DMS53 treated with DMSO at 0.1 percent for 48 hours (cell line): Measurements from ENCODE around the gene PPP2R2B.

ENCODE experiments used
- DNase-seq: peaks from one replicate; lab custom pipeline; 2025; ENCODE audit not compliant: unreplicated experiment; lab: John Stamatoyannopoulos, UW

PPP2R2B gene

DNA sequence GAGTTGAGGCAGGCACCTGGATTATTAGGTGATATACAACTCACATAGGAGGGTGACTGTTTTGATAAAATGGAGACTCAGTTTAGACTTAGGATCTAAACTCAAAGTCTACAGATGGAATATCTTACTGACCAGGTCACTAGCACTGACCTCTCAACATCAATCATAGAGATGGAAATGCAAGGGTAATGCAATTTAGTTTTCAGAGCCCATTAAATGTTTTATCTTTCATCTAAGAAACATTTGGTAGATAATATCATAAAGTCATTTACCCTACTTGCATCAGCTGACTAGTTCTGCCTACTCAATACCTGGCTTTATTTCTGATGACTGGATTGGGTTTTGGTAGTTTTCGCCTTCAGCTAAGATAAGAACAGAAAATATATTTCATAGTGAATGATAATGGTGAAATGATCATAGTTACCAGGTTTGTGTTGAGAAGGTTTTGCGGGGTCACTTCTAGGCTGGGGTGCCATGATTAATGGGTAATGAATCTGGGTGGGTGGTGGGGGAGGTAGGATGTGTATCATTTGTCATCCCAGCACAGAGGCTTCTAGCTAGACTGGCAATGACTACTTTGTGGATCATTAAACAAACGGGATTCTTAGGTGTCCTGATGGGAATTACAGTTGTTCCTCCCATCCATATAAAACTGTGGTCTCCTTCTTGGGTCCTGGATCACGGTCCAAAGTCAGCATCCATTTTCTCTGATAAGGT is 173.4 kb downstream of the PPP2R2B start:
- DNase-seq: no peak

DNA sequence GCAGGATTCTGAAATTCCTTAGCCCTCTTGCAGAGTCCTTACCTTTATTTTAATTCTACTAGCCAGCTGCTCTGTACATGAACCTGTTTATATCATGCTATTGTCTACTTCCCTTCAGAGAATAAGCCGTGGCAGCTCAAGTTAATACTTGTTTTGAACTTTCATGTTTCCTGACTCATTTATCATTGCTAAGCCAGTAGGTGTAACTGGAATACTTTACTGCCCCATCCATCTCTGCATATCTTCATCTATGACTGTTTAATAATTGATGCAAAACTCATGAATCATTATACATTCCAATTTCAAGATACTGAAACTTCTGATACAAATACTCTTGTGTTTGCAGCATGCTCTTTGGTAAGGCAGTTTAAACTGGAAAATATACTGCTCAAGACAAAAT is 174.7 kb downstream of the PPP2R2B start:
- DNase-seq: no peak

DNA sequence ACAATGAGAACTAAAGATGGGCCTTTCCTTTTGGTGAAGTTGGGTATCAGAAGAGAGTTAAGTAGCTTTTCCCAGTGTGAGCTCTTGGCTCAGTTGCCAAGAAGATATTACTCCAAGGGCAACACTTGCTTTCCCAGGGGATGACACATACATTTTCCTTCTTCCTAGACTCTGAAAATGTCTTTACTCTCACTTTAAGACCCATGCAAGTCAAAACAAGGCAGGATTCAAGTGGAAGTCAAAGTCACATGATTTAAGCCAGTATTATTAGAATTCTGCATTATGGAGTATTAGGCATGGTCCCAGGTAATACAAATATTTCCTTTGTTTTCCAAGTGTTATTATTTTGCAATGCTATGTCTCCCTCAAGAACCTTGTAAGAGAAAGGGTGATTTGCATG is 175.1 kb downstream of the PPP2R2B start:
- no peak for DNase-seq

DNA sequence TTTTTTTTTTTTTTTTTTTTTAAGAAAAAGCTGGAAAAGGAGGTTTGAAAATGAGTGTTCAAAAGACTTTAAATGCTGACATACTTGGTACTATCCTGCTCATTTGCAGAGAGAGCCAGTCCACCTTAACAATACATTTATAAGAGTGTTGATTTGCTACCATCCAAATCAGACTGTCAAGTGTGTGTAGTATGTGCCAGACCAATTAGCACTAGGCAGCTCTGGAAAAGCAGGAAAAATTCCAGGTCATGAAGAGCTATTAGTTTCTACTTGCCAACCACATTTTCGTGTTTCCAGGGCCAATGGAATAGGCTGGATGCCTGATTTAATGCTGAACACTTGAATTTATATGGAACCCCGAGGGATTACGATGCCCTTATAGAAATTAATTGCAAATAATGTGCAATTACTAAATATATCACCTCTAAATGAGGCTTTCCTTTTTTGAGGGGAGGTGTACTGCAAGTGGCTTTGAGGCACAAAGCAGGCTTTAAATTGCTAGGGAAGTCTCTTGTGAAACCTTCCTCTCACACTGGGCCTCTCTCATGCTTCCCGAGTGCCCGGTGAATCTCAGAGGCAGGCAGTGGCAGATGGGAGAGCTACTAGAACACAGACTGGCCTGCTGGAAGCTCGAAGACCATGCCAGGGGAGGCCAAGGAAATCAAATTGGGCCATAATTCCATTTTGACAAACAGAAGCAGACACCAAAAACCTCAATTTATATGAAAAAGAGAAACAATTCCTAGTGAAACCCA is 178.7 kb downstream of the PPP2R2B start:
- DNase-seq: no peak

DNA sequence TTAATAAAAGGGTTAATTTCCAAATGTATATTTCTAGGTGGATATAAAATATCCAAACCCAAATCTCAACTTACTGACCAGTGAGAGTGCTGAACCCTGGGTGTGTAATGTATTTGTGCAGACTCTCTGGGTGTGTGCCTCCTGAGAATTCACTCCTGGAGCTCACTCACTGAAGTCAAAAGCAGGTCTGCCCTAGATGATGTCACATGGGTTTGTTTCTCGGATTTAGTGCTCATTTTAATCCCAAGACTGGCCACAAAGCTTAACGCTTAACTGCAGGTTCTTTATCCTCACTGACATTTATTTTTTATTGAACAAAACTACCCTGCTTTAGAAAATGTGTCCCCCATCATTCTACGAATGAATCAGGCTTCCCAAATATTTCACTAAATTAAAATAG is 179.4 kb downstream of the PPP2R2B start:
- no peak for DNase-seq

DNA sequence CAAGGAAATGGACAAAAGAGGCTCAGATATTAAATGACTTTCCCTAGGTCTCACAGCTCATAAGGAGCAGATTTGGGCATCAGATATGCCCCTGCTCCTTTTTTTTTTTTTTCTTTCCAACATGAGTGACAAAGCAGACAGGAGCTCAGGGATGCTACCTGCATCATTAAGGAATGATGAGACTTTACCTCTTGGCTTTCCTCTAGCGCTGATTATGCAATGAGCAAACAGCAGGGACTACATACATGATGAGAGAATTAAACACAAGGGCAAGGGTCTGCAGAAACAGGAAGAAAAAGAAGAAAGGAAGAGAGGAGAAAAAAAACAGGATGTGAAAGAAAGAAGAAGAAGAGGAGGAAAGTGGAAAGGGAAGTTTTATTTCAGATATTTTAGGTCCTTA is 179.9 kb downstream of the PPP2R2B start:
- no peak for DNase-seq

DNA sequence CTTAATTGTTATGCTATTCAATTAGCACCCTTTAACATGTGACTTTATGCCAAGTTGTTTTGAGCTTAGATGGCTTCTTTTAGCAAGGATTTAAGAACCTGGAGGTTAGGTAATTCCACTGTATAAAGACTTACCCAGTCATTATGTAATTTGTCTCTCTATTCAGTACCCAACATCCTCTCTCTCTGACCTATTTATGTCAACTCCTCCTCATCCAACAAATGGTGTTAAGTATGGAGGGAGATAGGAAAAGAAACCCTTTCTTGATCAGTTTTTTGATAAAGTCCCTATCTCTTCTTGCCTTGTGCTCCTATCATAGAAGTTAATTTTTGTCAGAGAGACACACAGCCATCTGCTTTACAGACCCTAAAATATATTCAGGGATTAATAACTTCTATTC is 181.3 kb downstream of the PPP2R2B start:
- DNase-seq: no peak

DNA sequence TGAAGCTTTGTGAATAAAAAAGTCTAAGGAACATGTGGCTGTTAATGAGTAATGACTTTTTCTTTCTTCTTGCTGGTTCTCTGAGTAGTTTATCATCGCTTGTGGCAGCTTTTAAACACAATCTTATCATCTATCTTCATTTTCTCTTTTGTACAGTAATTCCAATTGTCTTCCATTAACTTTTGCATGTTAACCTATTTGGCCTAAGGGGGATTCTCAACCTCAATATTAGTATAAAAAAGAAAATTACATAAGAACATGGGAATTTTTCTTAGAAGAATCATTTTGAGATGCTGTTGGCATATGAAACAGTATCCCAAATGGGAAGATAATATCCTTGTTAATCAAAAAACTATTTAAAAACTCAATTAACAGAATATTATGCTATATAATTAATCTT is 182.9 kb downstream of the PPP2R2B start:
- DNase-seq: no peak

DNA sequence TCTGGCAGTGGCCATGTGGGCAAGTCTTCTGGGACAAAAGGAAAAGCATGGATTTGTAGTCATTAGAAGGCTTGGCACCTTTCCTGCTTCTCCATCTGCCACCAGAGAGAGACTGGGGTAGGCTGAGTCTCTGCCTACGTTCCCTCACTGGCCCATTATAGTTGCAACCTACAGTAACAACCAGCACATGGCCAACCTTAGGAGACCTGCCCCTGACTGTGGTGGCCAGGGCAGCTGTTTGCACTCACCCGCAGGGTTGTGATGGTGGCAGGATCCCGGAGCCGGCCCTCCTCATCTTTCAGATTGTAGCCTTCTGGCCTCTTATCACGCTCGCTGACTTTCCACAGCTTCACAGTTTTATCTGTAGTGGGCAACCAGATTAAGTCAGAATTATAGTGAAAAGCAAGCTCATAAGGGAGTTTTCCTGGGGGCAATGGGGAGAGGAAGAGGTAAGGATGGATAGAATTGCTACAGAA is 187.6 kb downstream of the PPP2R2B start:
- no peak for DNase-seq

DNA sequence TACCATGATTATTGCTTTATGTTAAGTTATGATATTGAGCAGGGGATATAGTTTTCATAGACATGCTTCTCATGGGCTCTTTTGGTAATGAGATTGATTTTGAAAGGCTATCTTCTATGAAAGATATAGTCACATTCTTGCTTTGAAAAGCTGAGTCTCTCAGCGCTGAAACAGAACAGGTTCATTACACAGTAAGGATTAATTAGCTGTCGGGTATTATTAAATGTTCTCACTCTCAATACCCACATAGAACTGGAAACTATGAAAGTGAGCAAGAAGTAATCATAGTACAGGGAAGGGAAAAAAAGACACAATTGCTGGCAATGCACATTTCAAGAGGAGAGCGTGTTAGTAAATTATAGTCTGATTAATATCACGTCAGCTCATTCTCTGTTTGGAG is 190.9 kb downstream of the PPP2R2B start:
- DNase-seq: no peak

DNA sequence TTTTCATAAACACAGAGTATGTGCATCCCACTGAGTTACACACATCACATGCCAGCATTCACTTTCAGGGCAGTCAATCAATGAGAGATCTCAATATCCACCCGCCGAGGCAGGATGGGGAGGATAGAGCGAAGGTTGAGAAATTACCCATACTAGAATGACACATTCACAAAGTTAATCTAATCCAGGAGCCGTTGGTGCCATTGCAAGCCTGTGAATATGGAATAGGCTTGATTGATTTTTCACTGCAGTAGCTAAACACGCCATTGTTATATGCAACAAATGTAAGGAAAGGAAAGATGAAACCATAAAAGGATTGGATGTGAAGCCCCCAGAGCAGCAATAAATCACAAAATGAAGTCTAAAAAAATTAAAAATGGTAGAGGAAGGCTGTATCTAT is 194.7 kb downstream of the PPP2R2B start:
- DNase-seq: no peak

DNA sequence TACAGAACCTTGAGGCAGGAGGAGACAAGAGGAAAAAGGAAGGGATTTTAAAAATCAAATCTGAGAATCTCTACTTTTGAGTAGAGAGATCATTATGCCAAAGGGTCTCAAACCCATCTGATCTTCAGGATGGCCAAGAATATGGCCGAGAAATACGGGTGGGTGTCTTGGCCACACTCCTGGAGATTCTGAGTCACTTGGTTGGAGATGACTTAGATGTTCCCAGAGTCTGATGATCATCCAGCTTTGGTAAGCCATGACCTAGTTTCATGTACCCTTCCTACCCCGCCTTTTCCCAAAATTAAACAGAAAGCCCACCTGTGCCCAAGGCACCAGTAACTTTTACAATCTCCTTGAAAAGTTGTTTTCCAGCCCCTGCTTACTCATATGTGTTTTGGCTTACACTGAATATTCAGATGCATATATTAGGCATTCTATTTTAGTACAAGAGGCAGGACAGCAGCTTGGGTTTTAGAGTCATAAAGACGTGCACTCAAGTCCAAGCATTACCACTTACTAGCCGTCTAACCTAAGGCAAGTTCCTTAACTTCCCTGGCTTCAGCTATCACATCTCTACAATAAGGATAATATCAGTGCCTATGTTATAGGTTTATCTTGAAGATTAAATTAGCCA is 195.5 kb downstream of the PPP2R2B start:
- no peak for DNase-seq

DNA sequence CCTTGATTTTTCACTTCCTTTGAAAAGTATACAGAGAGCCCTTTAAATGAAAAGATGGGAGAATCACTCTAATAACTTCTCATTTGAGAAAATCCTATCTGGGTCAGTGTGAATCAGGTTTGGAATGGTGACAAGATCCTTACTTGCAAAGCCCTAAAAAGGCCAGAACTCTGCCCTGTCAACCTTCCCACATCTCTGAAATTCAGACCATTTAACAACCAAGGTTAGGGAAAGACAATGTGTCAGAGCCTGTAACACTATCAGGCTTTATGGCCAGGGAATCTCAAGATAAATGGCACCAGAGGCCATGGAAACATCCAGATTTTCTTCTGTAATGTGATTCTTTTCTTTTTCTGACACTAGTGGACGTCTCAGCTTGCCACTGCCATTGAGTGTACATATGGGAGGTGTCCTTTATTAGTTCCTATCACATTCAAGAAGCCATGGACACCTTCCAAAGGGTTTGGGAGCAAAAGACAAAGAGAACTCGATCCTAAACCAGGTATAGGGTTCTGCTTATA is 196.9 kb downstream of the PPP2R2B start:
- DNase-seq: no peak

DNA sequence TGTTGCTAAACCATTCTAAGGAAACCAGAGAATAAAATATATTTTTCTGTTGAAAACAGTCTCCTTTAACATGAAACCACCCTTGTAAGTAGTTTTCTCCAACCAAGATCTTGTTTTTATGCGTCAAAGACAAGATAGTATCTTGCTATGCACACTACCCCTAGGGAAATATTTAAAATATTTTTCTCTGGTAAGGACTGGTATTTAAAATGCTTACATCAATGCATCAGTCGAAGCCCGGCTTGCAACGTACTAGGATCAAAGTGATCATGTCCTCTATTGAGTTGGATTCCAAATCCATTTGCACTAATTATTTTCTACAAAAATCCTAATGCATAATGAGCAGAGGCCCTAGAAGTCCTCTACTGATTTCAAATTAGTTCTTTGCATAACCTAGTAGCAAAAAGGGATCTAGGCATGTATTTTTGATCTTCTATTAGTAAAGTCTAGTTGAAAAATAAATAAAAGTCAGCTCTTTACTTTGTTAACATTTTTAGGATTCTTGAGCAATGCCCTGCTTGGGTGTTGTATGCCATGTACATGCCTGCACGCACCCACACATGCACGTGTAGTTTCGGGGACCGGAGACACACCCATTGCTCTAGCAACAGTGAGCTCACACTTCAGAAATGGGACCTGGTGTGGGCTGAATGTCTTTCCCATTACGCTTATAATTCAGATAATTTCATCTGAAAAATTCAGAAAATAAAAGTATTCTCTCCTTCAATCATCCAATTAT is 197.5 kb downstream of the PPP2R2B start:
- DNase-seq: no peak

DNA sequence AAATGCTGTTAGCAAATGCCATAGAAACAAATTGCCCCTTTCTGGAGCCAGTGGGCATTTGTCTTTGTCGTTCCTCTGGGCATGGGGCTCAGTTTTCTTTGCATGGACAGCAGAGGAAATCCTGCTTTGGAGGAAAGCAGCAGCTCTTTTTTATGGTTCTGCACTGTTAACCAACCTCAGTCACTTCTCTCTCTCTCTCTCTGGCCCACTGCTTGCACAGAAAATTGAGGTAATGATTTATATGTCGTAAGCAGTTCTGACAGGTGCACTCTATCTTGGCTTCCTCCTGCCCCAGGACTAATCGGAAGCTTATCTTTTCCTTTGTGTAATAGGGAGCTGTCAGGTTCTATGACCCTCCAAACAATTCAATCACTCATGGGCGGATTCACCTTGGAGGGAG is 202.9 kb downstream of the PPP2R2B start:
- DNase-seq: no peak

DNA sequence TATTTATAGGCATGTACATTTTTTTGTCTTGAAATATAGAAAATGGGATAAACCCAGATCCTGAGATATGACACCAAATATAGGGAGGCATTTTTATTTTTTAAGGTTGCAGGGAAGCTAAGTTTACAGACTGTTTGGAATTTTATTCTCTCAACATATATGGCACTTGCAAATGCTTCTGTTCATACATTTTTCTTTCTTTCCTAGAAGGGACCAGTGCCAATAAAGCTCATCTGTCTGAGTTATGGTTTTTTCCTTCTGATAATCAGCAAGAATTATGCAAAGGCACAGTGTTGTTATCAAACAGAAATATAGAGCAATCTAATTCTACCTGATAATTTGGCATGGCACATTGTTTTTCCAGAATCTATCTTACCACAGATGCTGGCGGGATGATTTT is 205.7 kb downstream of the PPP2R2B start:
- no peak for DNase-seq

DNA sequence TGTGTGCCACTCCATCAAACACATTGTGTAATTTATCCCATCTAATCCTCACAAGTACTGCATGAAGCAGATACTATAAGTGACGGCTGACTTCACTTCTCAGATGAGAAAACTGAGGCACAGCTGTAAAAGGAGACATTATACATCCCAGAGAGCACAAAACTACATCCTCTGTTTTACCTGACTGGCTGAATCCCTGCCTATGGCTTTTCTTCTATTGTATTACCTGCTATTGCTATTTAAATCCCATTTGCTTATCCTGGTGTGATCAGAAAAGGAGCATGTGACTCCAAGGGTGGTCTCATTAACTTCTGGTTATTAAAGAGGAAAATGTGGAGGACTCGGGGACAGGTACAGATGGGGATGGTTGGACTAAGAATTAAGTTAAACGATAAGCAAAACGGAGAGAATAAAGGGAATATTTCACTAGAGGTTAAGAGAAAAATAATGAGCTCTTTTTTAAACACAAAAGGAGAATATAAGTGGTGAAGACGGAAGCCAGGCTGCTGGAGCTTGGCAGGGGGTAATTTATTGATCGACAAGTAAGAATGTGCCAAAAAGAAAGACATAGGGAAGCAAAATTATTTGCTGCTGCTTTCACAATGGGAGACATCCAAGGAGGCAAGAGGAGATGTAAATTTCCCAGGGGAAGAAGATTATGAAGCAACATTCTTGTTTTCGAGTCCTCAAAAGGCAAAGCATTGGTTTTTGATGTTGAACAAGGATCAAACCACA is 206.8 kb downstream of the PPP2R2B start:
- DNase-seq: no peak

DNA sequence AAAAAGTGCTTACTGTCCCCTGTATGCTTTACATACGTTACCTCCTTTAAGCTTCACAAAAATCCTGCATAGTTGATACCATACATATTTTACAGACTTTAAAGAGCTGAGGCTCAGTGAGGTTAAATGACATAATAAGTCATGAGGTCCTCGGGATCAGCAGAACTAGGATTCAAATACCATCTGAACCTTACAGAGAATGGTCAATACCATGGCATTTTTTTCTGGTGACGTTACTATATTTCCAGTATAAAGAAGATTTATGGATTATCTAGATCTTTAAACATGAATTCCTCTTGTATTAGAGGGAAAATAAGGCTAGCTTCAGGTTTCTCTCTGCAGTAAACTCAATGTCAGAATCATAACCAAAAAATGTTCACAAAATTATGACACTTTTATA is 208.9 kb downstream of the PPP2R2B start:
- no peak for DNase-seq

DNA sequence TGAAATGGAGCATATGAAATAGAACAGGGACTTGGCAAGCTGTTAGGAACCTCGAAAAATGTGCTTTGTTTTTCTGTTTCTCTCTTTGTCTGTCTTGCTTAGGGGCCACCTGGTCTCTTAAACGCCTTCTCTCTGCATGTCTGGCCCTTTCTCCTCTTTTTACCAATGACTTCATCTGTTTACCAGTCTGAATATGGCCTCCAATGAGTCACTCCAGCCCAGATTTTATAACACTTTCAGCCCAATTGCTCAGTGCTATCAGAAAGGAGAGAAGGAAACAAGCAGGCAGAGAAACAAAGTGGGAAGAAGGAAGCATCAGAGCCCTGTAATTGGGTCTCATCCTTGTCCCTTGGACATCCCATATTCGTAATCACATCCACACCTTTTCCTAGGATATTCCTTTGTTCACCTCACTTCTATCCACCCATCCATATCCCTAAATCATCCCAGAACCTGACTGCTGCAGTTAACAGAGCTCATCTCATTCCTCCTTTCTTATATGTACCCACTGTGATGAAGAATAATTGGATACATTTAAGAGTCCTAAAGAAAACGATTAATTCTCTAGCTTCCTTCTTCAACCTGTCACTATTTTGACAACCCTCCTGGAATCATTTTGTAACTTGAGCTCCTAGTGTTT is 210.8 kb downstream of the PPP2R2B start:
- peak; percentile 87 for DNase-seq

DNA sequence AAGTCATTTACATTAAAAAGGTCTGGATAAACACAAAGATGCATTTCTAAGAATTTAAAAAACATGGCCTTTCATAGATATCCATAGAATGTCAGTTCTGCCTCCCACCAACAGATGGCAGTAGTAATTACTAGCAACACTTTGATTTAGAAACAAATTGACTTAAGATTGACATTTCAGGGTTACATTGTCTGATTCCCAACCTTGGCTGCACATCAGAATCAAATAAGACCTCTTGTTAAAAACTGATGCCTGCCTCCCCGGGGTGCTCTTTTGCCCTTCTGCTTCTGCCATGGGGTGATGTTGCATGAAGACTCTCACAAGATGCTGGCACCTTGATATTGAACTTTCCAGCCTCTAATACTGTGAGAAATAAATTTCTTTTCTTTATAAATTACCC is 216.3 kb downstream of the PPP2R2B start:
- no peak for DNase-seq
